GM12872 (cell line): ENCODE measurements around the gene SGCB.

Experiments used
- CTCF ChIP-seq: IDR thresholded peaks from 3 replicates; pipeline ENCODE4 v1.5.1; 2011; ENCODE audit warnings: low read depth, mild to moderate bottlenecking, low read length, moderate library complexity; ENCODE audit not compliant: insufficient read depth

Gene SGCB

GRCh38 chr4:52058275-52058674, 20.2 kb upstream of the SGCB start:
- no peak for TF ChIP-seq CTCF

GRCh38 chr4:52057196-52057595, 19.1 kb upstream of the SGCB start:
- TF ChIP-seq CTCF = no peak

GRCh38 chr4:52054254-52054653, 16.2 kb upstream of the SGCB start:
- TF ChIP-seq CTCF = no peak

GRCh38 chr4:52052475-52052780, 14.3 kb upstream of the SGCB start:
- TF ChIP-seq CTCF = no peak

- no peak for TF ChIP-seq CTCF
These were observed 13.7 kb upstream of the SGCB start for GRCh38 chr4:52051615-52052474.

- no peak for TF ChIP-seq CTCF
These were observed 13.1 kb upstream of the SGCB start, which contains the start of gene SPATA18 for GRCh38 chr4:52051213-52051614. TSS of gene SPATA18 (plus strand) at chr4:52051304. CDS start at chr4:52051705, 401 bp downstream.

GRCh38 chr4:52049266-52049665, 11.2 kb upstream of the SGCB start:
- TF ChIP-seq CTCF = no peak

GRCh38 chr4:52045028-52045427, 6.9 kb upstream of the SGCB start:
- no peak for TF ChIP-seq CTCF
